Endothelial cell of umbilical vein (primary cell): ENCODE measurements around the gene KAZALD1.
A peak's percentile ranks its signal among the peaks of the same experiment; 100 is the strongest.

ENCODE experiments used
- POLR2A ChIP-seq: IDR thresholded peaks from 2 replicates; pipeline ENCODE4 v1.6.1; 2012; ENCODE audit warnings: low read depth, mild to moderate bottlenecking, control low read depth, low read length
- POLR2AphosphoS5 ChIP-seq: IDR thresholded peaks from 2 replicates; pipeline ENCODE4 v1.6.1; 2012; ENCODE audit warnings: low read depth, mild to moderate bottlenecking, control low read depth, low read length, moderate library complexity; ENCODE audit not compliant: insufficient read depth

- TF ChIP-seq POLR2AphosphoS5 (peak; percentile 33), POLR2A (peak; percentile 8)
Observed at GRCh38 chr10:101060036-101060950, 1.5 kb upstream of the KAZALD1 start.
